Naive thymus-derived CD8-positive, alpha-beta T cell (primary cell): ENCODE data around the gene NXF1. TPM values are rescaled to one million over a fixed set of nuclear protein-coding genes. Genes with fewer than 3 reads are reported as not detected.
"Not testable (repeated sequence)": the region's sequence is repeated elsewhere in the genome, so short reads cannot be mapped to it uniquely, and the experiment has no call there.

ENCODE experiments used
- ATAC-seq, 2 donors: fragments of 150-1000 bp; cut with Tn5 transposase in 1 of 2; sonication (Bioruptor Pico), chemical (Tn5 transposase) in 1 of 2; 1 replicate in 1 of 2; 2 replicates in 1 of 2; pipeline ENCODE4 v1.10.0; 2021; ENCODE audit warnings: mild to moderate bottlenecking in 2 of 2, moderate library complexity in 2 of 2
- POLR2A ChIA-PET: fragments of 350-600 bp; sonication (Branson Sonifier 250); formaldehyde crosslinking; loops from one replicate; lab custom pipeline; 2021; ENCODE audit warnings: antibody characterized with exemption; lab: Charles Lee
- DNase-seq, 10 donors: peaks; one replicate each; pipeline versions ENCODE4 v3.0.0 to v3.0.0-alpha.2; 2020 to 2022
- H3K27ac Mint-ChIP-seq, 10 donors: one replicate each; pipeline ENCODE4 v1.8.0; 2020 to 2022; ENCODE audit warnings: mild to moderate bottlenecking in 10 of 10, mixed read lengths in 10 of 10, moderate library complexity in 4 of 10, inconsistent platforms in 1 of 10
- H3K27me3 Mint-ChIP-seq, 5 donors: one replicate each; pipeline ENCODE4 v1.8.0; 2021 to 2022; ENCODE audit warnings: mixed read lengths in 5 of 5
- H3K36me3 Mint-ChIP-seq, 3 donors: one replicate each; pipeline ENCODE4 v1.8.0; 2020 to 2022; ENCODE audit warnings: mixed read lengths in 3 of 3, mild to moderate bottlenecking in 2 of 3, inconsistent platforms in 1 of 3
- H3K4me1 Mint-ChIP-seq, 4 donors: one replicate each; pipeline ENCODE4 v1.8.0; 2021 to 2022; ENCODE audit warnings: mixed read lengths in 4 of 4
- H3K4me3 Mint-ChIP-seq, 10 donors: one replicate each; pipeline ENCODE4 v1.8.0; 2020 to 2022; ENCODE audit warnings: mild to moderate bottlenecking in 10 of 10, mixed read lengths in 10 of 10, moderate library complexity in 6 of 10, inconsistent platforms in 1 of 10
- H3K9me3 Mint-ChIP-seq, 9 donors: one replicate each; pipeline ENCODE4 v1.8.0; 2020 to 2022; ENCODE audit warnings: mixed read lengths in 9 of 9, mild to moderate bottlenecking in 3 of 9, inconsistent platforms in 1 of 9, moderate library complexity in 1 of 9
- polyA plus RNA-seq, 3 donors: library from polyadenylated mRNA; unstranded; fragments of 300-500 nt; fragmentation: Illumina TruSeq; gene quantifications; one replicate each; pipeline ENCODE4 v1.2.3, GENCODE V29; 2021
- total RNA-seq, 8 experiments: library from RNA in 2 of 8; stranded (reverse) in 2 of 8; gene quantifications; one replicate each; pipeline ENCODE4 v1.2.3 and lab custom pipeline; 2021 to 2026

NXF1 gene
- total and polyA plus RNA-seq, 5 experiments from 2014 or later: 38.4 to 191 (median 82.9) TPM

DNA sequence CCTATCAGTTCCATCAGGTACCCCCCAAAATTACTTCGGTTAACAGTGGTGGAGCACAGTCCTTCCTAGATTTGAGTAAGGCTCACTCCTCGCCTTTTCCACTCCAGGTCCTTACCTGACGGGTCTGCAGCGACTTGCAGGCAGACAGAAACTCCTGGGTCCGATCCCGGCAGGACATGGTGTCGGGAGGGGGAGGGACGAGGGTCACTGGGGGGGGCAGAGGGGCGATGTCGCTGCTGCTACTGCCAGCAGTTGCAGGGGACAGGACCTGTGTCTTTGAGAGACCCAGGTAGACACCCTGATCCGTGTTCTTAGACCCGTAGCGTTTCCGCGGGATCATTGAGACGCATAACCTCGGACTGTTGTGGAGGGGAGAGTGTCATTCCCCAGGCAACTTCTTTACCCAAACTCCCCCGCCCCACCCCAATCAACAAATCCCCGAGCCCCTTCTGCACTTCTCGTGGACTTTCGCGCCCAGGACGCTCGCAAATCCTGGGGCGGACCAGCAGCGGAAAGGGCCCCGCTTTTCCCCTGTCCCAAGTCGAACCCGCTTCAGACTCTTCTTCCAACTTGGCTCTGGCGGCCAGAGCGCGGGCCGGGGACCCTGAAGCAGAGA, 25.8 kb upstream of the NXF1 start:
- ATAC-seq (peak in 1 of 2 donors; percentile 3), DNase-seq (peak in 1 of 10 donors; percentile 15)
- H3K27me3 Mint-ChIP-seq: no peaks in the 10 kb centered on the region
- POLR2A ChIA-PET: interaction anchor here (0.6 to 5.2 kb wide), 20 partner anchors 9 to 429 kb away, joined by 3 to 138 read pairs (median 13); partner anchors contain the start of genes HNRNPUL2, INTS5, NXF1 and SLC3A2
- peaks cover 0 to 49% (median 9%) of the 10 kb centered on the region in 3 donors for H3K36me3 Mint-ChIP-seq
- peaks cover 23 to 51% (median 45%) of the 10 kb centered on the region in 4 donors for H3K4me1 Mint-ChIP-seq
- no peaks in the 10 kb centered on the region for H3K9me3 Mint-ChIP-seq
- peak overlapping the region; percentile 91 to 100 (median 100) for H3K27ac Mint-ChIP-seq
- peak overlapping the region; percentile 93 to 99 (median 98) for H3K4me3 Mint-ChIP-seq

- H3K4me1 Mint-ChIP-seq: peaks cover 16 to 64% (median 32%) of the 10 kb centered on the region in 4 donors
- not testable (repeated sequence) for H3K9me3 Mint-ChIP-seq, H3K27ac Mint-ChIP-seq, H3K4me3 Mint-ChIP-seq, ATAC-seq, DNase-seq, H3K27me3 Mint-ChIP-seq
- peaks cover 0 to 56% (median 19%) of the 10 kb centered on the region in 3 donors for H3K36me3 Mint-ChIP-seq
- POLR2A ChIA-PET: interaction anchor here (0.9 to 2.0 kb wide), 7 partner anchors 10 to 236 kb away, joined by 3 to 17 read pairs (median 5); partner anchors contain the start of genes HNRNPUL2, TMEM179B, TTC9C and TUT1
Observed at GRCh38 chr11:62828130-62828529, 22.9 kb upstream of the NXF1 start.

DNA sequence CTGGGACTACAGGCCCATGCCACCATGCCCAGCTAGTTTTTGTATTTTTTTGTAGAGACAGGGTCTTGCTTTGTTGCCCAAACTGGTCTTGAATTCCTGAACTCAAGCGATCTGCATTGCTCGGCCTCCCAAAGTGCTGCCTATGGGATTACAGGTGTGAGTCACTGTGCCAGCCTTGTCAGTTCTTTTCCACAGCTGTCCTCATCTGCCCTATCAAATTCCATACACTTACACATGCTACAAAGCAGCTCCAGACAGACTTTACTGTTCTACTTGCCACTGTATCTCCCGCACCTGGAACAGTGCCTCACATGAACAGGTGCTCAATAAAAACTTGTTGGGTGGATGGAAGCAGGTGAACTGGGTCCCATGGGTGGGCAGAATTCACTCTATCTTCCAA, 18.4 kb upstream of the NXF1 start:
- Mint-ChIP-seq H3K27me3 (no peaks in the 10 kb centered on the region), H3K36me3 (peaks cover 0 to 83% (median 28%) of the 10 kb centered on the region in 3 donors), H3K27ac (peak overlapping the region in 4 of 10 donors; percentile 32 to 71 (median 62)), H3K9me3 (no peaks in the 10 kb centered on the region), H3K4me1 (peaks cover 3 to 35% (median 9%) of the 10 kb centered on the region in 4 donors), H3K4me3 (no peak overlapping the region)
- no peak for DNase-seq
- no peak for ATAC-seq
- POLR2A ChIA-PET: interaction anchor here (0.7 to 2.6 kb wide), 5 partner anchors 8 to 57 kb away, joined by 3 to 14 read pairs (median 3); partner anchors contain the start of genes NXF1, SLC3A2 and WDR74

DNA sequence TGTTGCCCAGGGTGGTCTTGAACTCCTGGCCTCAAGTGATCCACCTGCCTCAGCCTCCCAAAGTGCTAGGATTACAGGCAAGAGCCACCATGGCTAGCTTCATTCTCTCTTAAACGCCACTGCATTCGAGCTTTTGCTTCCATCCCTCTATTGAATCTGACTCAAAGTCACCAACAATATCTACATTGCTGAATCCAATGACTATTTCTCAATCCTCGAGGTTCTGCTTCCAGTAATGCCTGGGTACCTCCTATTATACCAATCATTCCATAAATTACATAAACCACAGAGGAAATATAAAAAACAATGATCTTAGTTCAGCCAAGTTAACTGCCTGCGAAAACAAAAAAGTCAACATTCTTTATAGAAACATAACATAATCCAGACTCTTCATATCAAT, 11.9 kb upstream of the NXF1 start:
- Mint-ChIP-seq H3K4me1 (peaks cover 0 to 4% (median 0%) of the 10 kb centered on the region in 4 donors), H3K36me3 (peaks cover 0 to 64% (median 6%) of the 10 kb centered on the region in 3 donors), H3K27me3 (no peaks in the 10 kb centered on the region), H3K27ac (peak overlapping the region in 2 of 10 donors; percentile 30 to 60), H3K4me3 (no peak overlapping the region), H3K9me3 (no peaks in the 10 kb centered on the region)
- ATAC-seq: no peak
- POLR2A ChIA-PET: interaction anchor here (0.7 to 3.0 kb wide), 6 partner anchors 10 to 145 kb away, joined by 3 to 18 read pairs (median 4); partner anchors contain the start of genes LBHD1, NXF1, TMEM179B and UQCC3
- DNase-seq: no peak

DNA sequence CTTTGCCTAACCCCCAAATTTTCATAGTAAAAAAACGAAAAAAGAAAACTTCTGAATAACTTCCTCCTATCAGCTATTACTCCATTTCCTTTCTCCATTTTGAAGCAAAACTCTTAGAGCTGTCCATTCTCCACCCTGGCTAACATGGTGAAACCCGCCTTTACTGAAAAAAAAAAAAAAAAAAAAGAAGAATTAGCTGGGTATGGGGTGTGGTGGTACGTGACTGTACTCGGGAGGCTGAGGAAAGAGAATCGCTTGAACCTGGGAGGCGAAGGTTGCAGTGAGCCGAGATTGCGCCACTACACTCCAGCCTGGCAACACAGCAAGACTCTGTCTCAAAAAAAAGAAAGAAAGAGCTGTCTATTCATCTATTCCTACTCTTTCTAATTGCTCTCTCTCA, 11.3 kb upstream of the NXF1 start:
- POLR2A ChIA-PET: interaction anchor here (0.7 to 3.0 kb wide), 10 partner anchors 10 to 1083 kb away, joined by 3 to 18 read pairs (median 4); partner anchors contain the start of genes LBHD1, NXF1, STX5 and TEX54

DNA sequence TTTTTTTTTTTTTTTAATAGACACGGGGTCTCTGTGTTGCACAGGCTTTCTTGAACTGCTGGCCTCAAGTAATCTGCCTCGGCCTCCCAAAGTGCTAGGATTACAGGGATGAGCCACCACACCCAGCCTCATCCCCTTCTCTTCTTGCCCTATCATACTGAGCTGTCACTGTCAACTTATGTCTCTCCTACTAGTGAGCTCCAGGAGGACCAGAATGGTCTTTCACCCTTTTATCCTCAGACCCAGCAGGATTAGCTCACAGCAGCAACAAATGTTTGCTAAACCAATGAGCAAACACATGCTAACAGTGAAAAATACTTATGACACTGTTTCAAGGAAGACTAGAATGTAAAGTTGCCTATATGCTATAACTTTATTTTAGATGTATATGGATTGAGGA, 6.4 kb upstream of the NXF1 start:
- Mint-ChIP-seq H3K36me3 (peaks cover 0 to 22% (median 0%) of the 10 kb centered on the region in 3 donors), H3K4me1 (peaks cover 0 to 6% (median 1%) of the 10 kb centered on the region in 4 donors), H3K4me3 (no peak overlapping the region), H3K27ac (peak overlapping the region in 5 of 10 donors; percentile 29 to 60 (median 37)), H3K9me3 (no peaks in the 10 kb centered on the region), H3K27me3 (no peaks in the 10 kb centered on the region)
- no peak for ATAC-seq
- no peak for DNase-seq
- POLR2A ChIA-PET: interaction anchor here (0.7 to 1.0 kb wide), 7 partner anchors 14 to 1963 kb away, joined by 3 to 7 read pairs (median 5); no protein-coding TSS in a partner anchor

More for the DNA sequence above, 11.3 kb upstream of the NXF1 start:
- Mint-ChIP-seq H3K27ac (peak overlapping the region in 3 of 10 donors; percentile 48 to 84 (median 60)), H3K4me1 (peaks cover 0 to 4% (median 0%) of the 10 kb centered on the region in 4 donors), H3K4me3 (no peak overlapping the region), H3K27me3 (no peaks in the 10 kb centered on the region), H3K36me3 (peaks cover 0 to 62% (median 6%) of the 10 kb centered on the region in 3 donors), H3K9me3 (no peaks in the 10 kb centered on the region)
- ATAC-seq: no peak
- DNase-seq: no peak

DNA sequence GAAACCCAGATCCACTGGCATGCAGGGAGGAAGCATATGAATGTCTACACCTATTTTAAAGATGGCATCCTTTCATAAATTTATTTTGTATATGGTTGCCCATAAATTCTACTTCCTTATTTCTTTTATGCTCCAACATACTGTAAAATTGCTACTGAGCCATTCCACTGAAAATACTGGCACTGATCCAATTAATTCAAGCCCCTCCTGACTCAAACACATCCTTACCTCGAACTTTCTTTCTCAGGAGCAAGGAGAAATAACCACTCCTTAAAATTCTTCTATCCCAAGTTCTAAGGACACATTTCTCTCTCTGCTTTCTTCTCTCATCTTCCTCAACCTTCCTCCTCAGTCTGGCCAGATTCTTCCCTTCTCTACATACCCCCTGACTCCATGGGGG, 5.5 kb upstream of the NXF1 start:
- peaks cover 0 to 14% (median 0%) of the 10 kb centered on the region in 3 donors for H3K36me3 Mint-ChIP-seq
- no peaks in the 10 kb centered on the region for H3K27me3 Mint-ChIP-seq
- DNase-seq: no peak
- H3K4me3 Mint-ChIP-seq: no peak overlapping the region
- H3K27ac Mint-ChIP-seq: peak overlapping the region in 6 of 10 donors; percentile 6 to 83 (median 41)
- H3K4me1 Mint-ChIP-seq: peaks cover 1 to 14% (median 6%) of the 10 kb centered on the region in 4 donors
- POLR2A ChIA-PET: interaction anchor here (0.7 to 1.0 kb wide), 4 partner anchors 14 to 1964 kb away, joined by 4 to 5 read pairs (median 5); no protein-coding TSS in a partner anchor
- no peak for ATAC-seq
- no peaks in the 10 kb centered on the region for H3K9me3 Mint-ChIP-seq

- ATAC-seq (no peak), DNase-seq (no peak)
- Mint-ChIP-seq H3K4me3 (peak overlapping the region in 6 of 10 donors; percentile 94 to 100 (median 100)), H3K36me3 (peaks cover 0 to 24% (median 4%) of the 10 kb centered on the region in 3 donors), H3K27ac (peak overlapping the region in 7 of 10 donors; percentile 41 to 100 (median 97)), H3K9me3 (no peaks in the 10 kb centered on the region), H3K4me1 (peaks cover 12 to 40% (median 28%) of the 10 kb centered on the region in 4 donors), H3K27me3 (no peaks in the 10 kb centered on the region)
- POLR2A ChIA-PET: interaction anchor here (0.9 to 5.3 kb wide), 16 partner anchors 9 to 127 kb away, joined by 3 to 48 read pairs (median 10); partner anchors contain the start of genes BSCL2, GNG3, HNRNPUL2 and POLR2G
Observed at GRCh38 chr11:62806611-62807121, 1.4 kb upstream of the NXF1 start.

DNA sequence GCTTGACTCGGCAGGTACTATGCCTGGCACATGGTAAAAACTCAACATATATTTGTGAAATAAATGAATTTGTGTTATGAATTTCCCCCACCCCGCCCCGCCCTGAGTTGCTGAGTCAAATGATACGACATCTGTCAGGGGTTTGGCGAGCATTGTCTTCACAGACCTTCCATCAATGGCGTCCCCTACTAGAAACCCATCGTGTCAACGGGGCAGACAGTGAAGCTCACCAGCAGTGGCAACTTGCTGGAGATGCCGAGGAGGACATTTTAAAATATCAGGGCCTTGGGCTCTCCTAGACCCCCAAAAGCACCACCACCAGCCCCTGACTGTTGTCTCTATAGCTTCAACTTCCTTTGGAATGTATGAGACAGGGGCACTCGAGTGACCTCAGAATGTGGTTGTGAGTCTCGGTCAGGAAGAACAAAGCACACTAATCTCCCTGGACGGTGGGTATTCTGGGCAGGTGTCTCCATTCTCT, 761 bp upstream of the NXF1 start:
- Mint-ChIP-seq H3K9me3 (no peaks in the 10 kb centered on the region), H3K4me1 (peaks cover 11 to 40% (median 29%) of the 10 kb centered on the region in 4 donors), H3K27me3 (no peaks in the 10 kb centered on the region), H3K36me3 (peaks cover 0 to 30% (median 6%) of the 10 kb centered on the region in 3 donors), H3K27ac (peak overlapping the region; percentile 94 to 100 (median 98)), H3K4me3 (peak overlapping the region; percentile 93 to 100 (median 99))
- ATAC-seq: peak; percentile 7 to 8
- POLR2A ChIA-PET: interaction anchor here (0.5 to 5.3 kb wide), 23 partner anchors 10 to 205 kb away, joined by 3 to 48 read pairs (median 4); partner anchors contain the start of genes BSCL2, C11orf98, CSKMT and GNG3
- peak in 1 of 10 donors; percentile 7 for DNase-seq

DNA sequence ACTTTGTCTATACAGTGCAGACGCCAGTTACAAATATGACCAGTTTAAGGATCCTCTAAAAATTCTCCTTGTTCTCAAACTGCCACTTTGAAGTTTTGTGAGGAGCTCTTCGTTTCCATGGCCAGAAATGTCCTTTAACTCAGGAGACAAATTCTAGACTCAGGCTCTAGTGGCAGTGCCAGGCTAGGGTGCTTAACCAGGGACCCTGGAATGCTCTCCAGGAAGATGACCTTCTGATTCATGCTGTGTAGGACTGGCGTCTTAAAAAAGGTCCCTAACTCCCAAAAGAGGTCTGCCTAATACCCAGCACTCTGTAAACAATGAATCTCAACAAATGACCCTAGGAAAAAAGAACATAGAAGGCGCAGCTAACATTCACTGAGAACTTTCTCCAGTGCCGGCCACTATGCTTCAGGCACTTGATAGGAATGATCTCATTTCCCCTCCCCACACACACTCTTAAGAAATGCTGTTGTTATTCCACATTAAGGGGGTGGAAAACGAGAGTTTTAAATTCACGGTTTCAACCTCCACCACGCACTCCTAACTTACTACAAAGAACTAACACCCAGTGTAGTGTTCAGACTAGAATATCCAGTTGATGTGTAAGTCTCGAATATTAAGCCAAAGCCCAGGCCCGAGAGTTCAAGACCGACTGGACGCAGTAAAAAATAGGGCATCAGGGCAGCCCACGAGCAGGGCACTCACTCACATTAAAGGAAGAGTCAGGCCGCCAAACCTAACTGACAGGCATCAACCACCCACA, 747 bp downstream of the NXF1 start:
- H3K4me3 Mint-ChIP-seq: peak overlapping the region; percentile 93 to 100 (median 99)
- peaks cover 14 to 40% (median 29%) of the 10 kb centered on the region in 4 donors for H3K4me1 Mint-ChIP-seq
- no peaks in the 10 kb centered on the region for H3K9me3 Mint-ChIP-seq
- DNase-seq (no peak), ATAC-seq (peak in 1 of 2 donors; percentile 0)
- H3K36me3 Mint-ChIP-seq: peaks cover 0 to 42% (median 6%) of the 10 kb centered on the region in 3 donors
- peak overlapping the region; percentile 93 to 100 (median 96) for H3K27ac Mint-ChIP-seq
- no peaks in the 10 kb centered on the region for H3K27me3 Mint-ChIP-seq
- POLR2A ChIA-PET: interaction anchor here (0.7 to 5.3 kb wide), 14 partner anchors 9 to 133 kb away, joined by 3 to 48 read pairs (median 4); partner anchors contain the start of genes SLC3A2, STX5, TAF6L and TEX54

DNA sequence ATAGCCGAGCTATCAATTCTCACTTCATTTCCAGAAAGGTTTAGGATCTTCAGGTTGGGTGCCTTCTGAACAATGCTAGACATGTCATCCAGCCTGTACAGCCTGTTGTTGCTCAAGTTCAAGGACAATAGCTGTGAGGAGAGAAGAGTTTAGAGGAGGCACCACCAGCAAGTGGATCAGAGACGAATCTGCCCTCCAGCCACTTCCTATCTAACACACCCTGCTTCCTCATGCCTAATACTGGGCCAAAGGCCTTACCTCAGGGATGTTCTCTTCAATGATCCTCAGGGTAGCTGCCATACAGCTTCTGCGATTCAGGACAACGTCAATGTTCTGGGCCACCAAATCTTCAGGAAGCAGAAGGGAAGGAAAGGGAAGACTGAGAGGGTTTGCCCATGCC, 4.2 kb downstream of the NXF1 start:
- ATAC-seq: no peak

More for the DNA sequence above, 4.2 kb downstream of the NXF1 start:
- Mint-ChIP-seq H3K27me3 (no peaks in the 10 kb centered on the region), H3K4me3 (peak overlapping the region in 1 of 10 donors; percentile 24), H3K9me3 (no peaks in the 10 kb centered on the region), H3K36me3 (peaks cover 0 to 73% (median 18%) of the 10 kb centered on the region in 3 donors), H3K27ac (peak overlapping the region in 1 of 10 donors; percentile 25), H3K4me1 (peaks cover 18 to 30% (median 26%) of the 10 kb centered on the region in 4 donors)
- POLR2A ChIA-PET: interaction anchor here (0.6 to 2.7 kb wide), 9 partner anchors 12 to 194 kb away, joined by 3 to 10 read pairs (median 4); partner anchors contain the start of genes SLC3A2, TEX54 and WDR74
- DNase-seq: no peak
